Measurements from ENCODE around the gene MLC1.

MLC1 gene

GRCh38 chr22:50076646-50077535 is 8.3 kb downstream of the MLC1 start:
- DNase-seq (ENCODE audit: low read depth): no peak

GRCh38 chr22:50074551-50075530 is 10.4 kb downstream of the MLC1 start:
- DNase-seq (ENCODE audit: low read depth): no peak

- DNase-seq (ENCODE audit: low read depth): no peak
Observed at GRCh38 chr22:50074056-50074455, 11.2 kb downstream of the MLC1 start.

GRCh38 chr22:50072714-50073538 is 12.3 kb downstream of the MLC1 start:
- DNase-seq (ENCODE audit: low read depth): no peak

GRCh38 chr22:50072167-50072555 is 13.1 kb downstream of the MLC1 start:
- no peak for DNase-seq (ENCODE audit: low read depth)

GRCh38 chr22:50071432-50072166 is 13.6 kb downstream of the MLC1 start:
- DNase-seq (ENCODE audit: low read depth): no peak

GRCh38 chr22:50070366-50070765 is 14.9 kb downstream of the MLC1 start:
- no peak for DNase-seq (ENCODE audit: low read depth)

GRCh38 chr22:50068096-50068495 is 17.1 kb downstream of the MLC1 start:
- DNase-seq (ENCODE audit: low read depth): no peak

GRCh38 chr22:50067244-50067643 is 18.0 kb downstream of the MLC1 start:
- no peak for DNase-seq (ENCODE audit: low read depth)

GRCh38 chr22:50064453-50064852 is 20.8 kb downstream of the MLC1 start:
- DNase-seq (ENCODE audit: low read depth): no peak

GRCh38 chr22:50063589-50064393 is 21.4 kb downstream of the MLC1 start:
- DNase-seq (ENCODE audit: low read depth): no peak

GRCh38 chr22:50062509-50063135 is 22.6 kb downstream of the MLC1 start:
- no peak for DNase-seq (ENCODE audit: low read depth)

- no peak for DNase-seq (ENCODE audit: low read depth)
Observed at GRCh38 chr22:50061824-50062355, 23.3 kb downstream of the MLC1 start.

GRCh38 chr22:50061141-50061823 is 23.9 kb downstream of the MLC1 start:
- DNase-seq (ENCODE audit: low read depth): no peak

- no peak for DNase-seq (ENCODE audit: low read depth)
Observed at GRCh38 chr22:50060441-50061140, 24.6 kb downstream of the MLC1 start.

GRCh38 chr22:50059881-50060262 is 25.4 kb downstream of the MLC1 start:
- no peak for DNase-seq (ENCODE audit: low read depth)

- no peak for DNase-seq (ENCODE audit: low read depth)
Observed at GRCh38 chr22:50058906-50059880, 26.0 kb downstream of the MLC1 start.
